HCT116 (cell line): Measurements from ENCODE around the gene MEG3.

Source experiments
- POLR2A ChIP-seq: IDR thresholded peaks from 2 replicates; pipeline ENCODE4 v1.7.0; 2011; ENCODE audit warnings: borderline replicate concordance; ENCODE audit not compliant: insufficient read depth, insufficient read length; ENCODE audit errors: extremely low read depth
- TF ChIP-seq, protein P1 (sequence below), 3 experiments: fragments of 200-600 bp in 1 of 3; sonication (generic) in 1 of 3; IDR thresholded peaks in 2 of 3; conservative IDR thresholded peaks in 1 of 3; 2 replicates each; pipeline ENCODE4 v1.5.1; 2012 to 2017; ENCODE audit warnings: low read depth in 2 of 3, low read length in 2 of 3, antibody characterized with exemption in 1 of 3, borderline replicate concordance in 1 of 3, control low read depth in 1 of 3, mild to moderate bottlenecking in 1 of 3, mixed read lengths in 1 of 3, mixed run types in 1 of 3, moderate library complexity in 1 of 3; ENCODE audit not compliant: insufficient read depth in 1 of 3

DNA sequence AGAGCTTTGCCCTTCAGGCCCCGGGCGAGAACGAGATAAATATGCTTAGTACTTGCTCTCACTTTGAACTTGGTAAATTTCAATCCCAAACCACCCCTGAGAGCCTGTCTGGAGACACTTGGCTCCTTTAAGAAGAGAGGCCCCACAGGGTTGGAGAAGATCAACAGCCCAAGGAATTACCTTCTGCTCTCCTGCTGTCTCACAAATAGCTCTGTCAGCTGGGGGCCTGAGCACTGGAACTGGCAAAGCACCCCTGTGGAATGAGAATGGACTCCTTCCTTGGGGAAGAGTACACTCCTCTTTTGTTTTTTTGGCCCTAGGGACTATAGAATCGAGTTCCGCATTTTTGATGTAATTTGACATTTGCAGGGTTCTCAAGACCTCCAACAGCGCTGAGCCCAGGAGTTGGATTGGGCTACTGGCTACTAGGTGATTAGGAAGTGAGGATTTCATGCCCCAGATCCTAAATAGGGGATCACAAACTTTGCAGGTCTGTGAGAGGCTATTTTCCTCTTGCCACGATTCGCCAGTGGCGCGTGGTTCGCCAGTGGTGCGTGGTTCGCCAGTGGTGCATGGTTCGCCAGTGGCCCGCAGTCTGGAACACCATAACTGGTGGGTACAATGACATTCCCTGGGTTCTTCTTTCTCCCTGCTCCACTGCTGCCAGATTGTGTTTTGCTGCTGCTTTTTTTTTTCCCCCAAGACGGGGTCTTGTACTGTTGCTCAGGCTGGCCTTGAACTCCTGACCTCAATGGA lies 17.8 kb upstream of the MEG3 start:
- TF ChIP-seq, protein P1, sequence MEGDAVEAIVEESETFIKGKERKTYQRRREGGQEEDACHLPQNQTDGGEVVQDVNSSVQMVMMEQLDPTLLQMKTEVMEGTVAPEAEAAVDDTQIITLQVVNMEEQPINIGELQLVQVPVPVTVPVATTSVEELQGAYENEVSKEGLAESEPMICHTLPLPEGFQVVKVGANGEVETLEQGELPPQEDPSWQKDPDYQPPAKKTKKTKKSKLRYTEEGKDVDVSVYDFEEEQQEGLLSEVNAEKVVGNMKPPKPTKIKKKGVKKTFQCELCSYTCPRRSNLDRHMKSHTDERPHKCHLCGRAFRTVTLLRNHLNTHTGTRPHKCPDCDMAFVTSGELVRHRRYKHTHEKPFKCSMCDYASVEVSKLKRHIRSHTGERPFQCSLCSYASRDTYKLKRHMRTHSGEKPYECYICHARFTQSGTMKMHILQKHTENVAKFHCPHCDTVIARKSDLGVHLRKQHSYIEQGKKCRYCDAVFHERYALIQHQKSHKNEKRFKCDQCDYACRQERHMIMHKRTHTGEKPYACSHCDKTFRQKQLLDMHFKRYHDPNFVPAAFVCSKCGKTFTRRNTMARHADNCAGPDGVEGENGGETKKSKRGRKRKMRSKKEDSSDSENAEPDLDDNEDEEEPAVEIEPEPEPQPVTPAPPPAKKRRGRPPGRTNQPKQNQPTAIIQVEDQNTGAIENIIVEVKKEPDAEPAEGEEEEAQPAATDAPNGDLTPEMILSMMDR (IDR thresholded peaks at IDR 0.05 in 2 of 3, conservative IDR thresholded peaks at IDR 0.05 in 1 of 3; ENCODE audit: borderline replicate concordance in 1 of 3, insufficient read depth in 1 of 3, low read depth in 2 of 3, low read length in 2 of 3): no peak
- no peak for TF ChIP-seq POLR2A
